HCT116 (cell line): ENCODE results near the gene GRIPAP1. TPM values are rescaled to one million over a fixed set of nuclear protein-coding genes. Genes with fewer than 3 reads are reported as not detected.

Source experiments
- ATAC-seq: fragments of 200-7000 bp; cut with Tn5 transposase; 2 replicates; pipeline ENCODE4 v1.9.1; 2020; ENCODE audit warnings: mild to moderate bottlenecking, moderate library complexity
- BruUV-seq: library from RNA; stranded (reverse); fragments of 400-500 nt; replicated peaks from 2 replicates; lab custom pipeline; 2021; lab: Mats Ljungman, UMichigan
- CTCF ChIA-PET: fragments of 300-600 bp; sonication (Branson Sonifier 250); formaldehyde crosslinking; loops from one replicate; lab custom pipeline; 2021; ENCODE audit warnings: antibody characterized with exemption; lab: Charles Lee
- POLR2A ChIA-PET: fragments of 300-600, 350-600 bp; sonication (Branson Sonifier 250); formaldehyde crosslinking; loops from one replicate; lab custom pipeline; 2021; ENCODE audit warnings: antibody characterized with exemption; lab: Charles Lee
- RAD21 ChIA-PET, 2 experiments: fragments of 300-600 bp; sonication (Branson Sonifier 250); formaldehyde crosslinking; loops; one replicate each; lab custom pipeline; 2023; ENCODE audit warnings: low total read pairs in 2 of 2; ENCODE audit not compliant: uncharacterized antibody in 2 of 2, unreplicated experiment in 2 of 2, low non-redundant PET in 1 of 2; lab: Charles Lee
- DNase-seq: peaks from one replicate; pipeline ENCODE4 v3.0.0-alpha.2; 2010; ENCODE audit warnings: low read depth, low spot score
- H2AFZ ChIP-seq: fragments of 200-600 bp; shearing (Covaris generic), sonication (generic); 2 replicates; pipeline ENCODE4 v1.6.1; 2017; ENCODE audit warnings: low read depth, mixed run types, mixed read lengths, antibody characterized with exemption, low read length; ENCODE audit not compliant: poor library complexity, severe bottlenecking
- H3K27ac ChIP-seq: 2 replicates; pipeline ENCODE4 v1.5.1; 2012; ENCODE audit warnings: low read depth, low read length
- H3K27me3 ChIP-seq: fragments of 200-600 bp; sonication (generic); 2 replicates; pipeline ENCODE4 v1.6.1; 2016; ENCODE audit warnings: mixed run types, low read length, mixed read lengths; ENCODE audit not compliant: insufficient read depth
- H3K36me3 ChIP-seq, 2 experiments: fragments of 200-500 bp in 1 of 2; fragments of 200-600 bp in 1 of 2; sonication (Bioruptor generic) in 1 of 2; sonication (generic) in 1 of 2; 2 replicates each; pipeline versions ENCODE4 v1.5.1 to v1.6.1; 2014 to 2016; ENCODE audit warnings: low read length in 2 of 2, inconsistent platforms in 1 of 2, mixed read lengths in 1 of 2, mixed run types in 1 of 2; ENCODE audit not compliant: insufficient read depth in 2 of 2, control insufficient read depth in 1 of 2
- H3K4me1 ChIP-seq, 2 experiments: fragments of 200-600 bp in 1 of 2; sonication (generic) in 1 of 2; 2 replicates each; pipeline versions ENCODE4 v1.5.1 to v1.6.1; 2012 to 2017; ENCODE audit warnings: low read length in 2 of 2, inconsistent platforms in 1 of 2, mild to moderate bottlenecking in 1 of 2, mixed read lengths in 1 of 2, mixed run types in 1 of 2, moderate library complexity in 1 of 2; ENCODE audit not compliant: insufficient read depth in 2 of 2, control insufficient read depth in 1 of 2
- H3K4me2 ChIP-seq: fragments of 200-600 bp; sonication (generic); 2 replicates; pipeline ENCODE4 v1.6.1; 2017; ENCODE audit warnings: mixed run types, low read length, mixed read lengths
- H3K4me3 ChIP-seq, 2 experiments: fragments of 200-600 bp in 1 of 2; sonication (generic) in 1 of 2; replicated peaks in 1 of 2; 2 replicates each; pipeline ENCODE4 v1.5.1; 2011 to 2016; ENCODE audit warnings: low read length in 2 of 2, control low read depth in 1 of 2, low read depth in 1 of 2, mild to moderate bottlenecking in 1 of 2, mixed read lengths in 1 of 2, mixed run types in 1 of 2
- H3K79me2 ChIP-seq: fragments of 200-600 bp; sonication (generic); 2 replicates; pipeline ENCODE4 v1.6.1; 2017; ENCODE audit warnings: mild to moderate bottlenecking, mixed run types, low read length, moderate library complexity, mixed read lengths; ENCODE audit not compliant: insufficient read depth
- H3K9ac ChIP-seq: fragments of 200-600 bp; sonication (generic); 2 replicates; pipeline ENCODE4 v1.6.1; 2016; ENCODE audit warnings: low read length, mixed read lengths
- H3K9me2 ChIP-seq: fragments of 200-600 bp; sonication (generic), shearing (Covaris generic); 2 replicates; pipeline ENCODE4 v1.6.1; 2017; ENCODE audit warnings: mixed run types, mild to moderate bottlenecking, moderate library complexity; ENCODE audit not compliant: insufficient read depth
- H3K9me3 ChIP-seq, 2 experiments: fragments of 200-500 bp in 1 of 2; fragments of 200-600 bp in 1 of 2; sonication (Bioruptor generic) in 1 of 2; sonication (generic) in 1 of 2; 2 replicates each; pipeline ENCODE4 v1.6.1; 2014 to 2017; ENCODE audit warnings: low read length in 2 of 2, mixed read lengths in 2 of 2, inconsistent platforms in 1 of 2, low read depth in 1 of 2, mild to moderate bottlenecking in 1 of 2, mixed run types in 1 of 2, moderate library complexity in 1 of 2; ENCODE audit not compliant: control insufficient read depth in 1 of 2, insufficient read depth in 1 of 2
- H4K20me1 ChIP-seq: fragments of 200-600 bp; sonication (generic), shearing (Covaris generic); 2 replicates; pipeline ENCODE4 v1.6.1; 2017; ENCODE audit warnings: mixed run types, mild to moderate bottlenecking, moderate library complexity; ENCODE audit not compliant: insufficient read depth
- CBX3 ChIP-seq: IDR thresholded peaks from 2 replicates; pipeline ENCODE4 v1.6.1; 2012; ENCODE audit warnings: low read depth
- FOSL1 ChIP-seq: IDR thresholded peaks from 2 replicates; pipeline ENCODE4 v1.6.1; 2012; ENCODE audit warnings: low read depth
- JUND ChIP-seq: IDR thresholded peaks from 2 replicates; pipeline ENCODE4 v1.6.1; 2012
- POLR2A ChIP-seq: IDR thresholded peaks from 2 replicates; pipeline ENCODE4 v1.7.0; 2011; ENCODE audit warnings: borderline replicate concordance; ENCODE audit not compliant: insufficient read depth, insufficient read length; ENCODE audit errors: extremely low read depth
- POLR2AphosphoS5 ChIP-seq: IDR thresholded peaks from 2 replicates; pipeline ENCODE4 v1.6.1; 2011; ENCODE audit warnings: mild to moderate bottlenecking, low read depth, low read length, moderate library complexity
- SIN3A ChIP-seq: IDR thresholded peaks from 2 replicates; pipeline ENCODE4 v1.6.1; 2012; ENCODE audit warnings: low read depth
- SP1 ChIP-seq: IDR thresholded peaks from 2 replicates; pipeline ENCODE4 v1.6.1; 2012; ENCODE audit warnings: low read depth
- YY1 ChIP-seq: IDR thresholded peaks from 2 replicates; pipeline ENCODE4 v1.6.1; 2011; ENCODE audit warnings: low read length, low read depth, moderate library complexity, mild to moderate bottlenecking; ENCODE audit not compliant: insufficient replicate concordance; ENCODE audit errors: extremely low read depth
- ZFX ChIP-seq: fragments of 450-650 bp; IDR thresholded peaks from 2 replicates; pipeline ENCODE4 v1.6.1; 2017
- intact Hi-C: fragments of 100-400 bp; cut with micrococcal nuclease; formaldehyde crosslinking; loops from 2 replicates; pipeline ENCODE4 v1.10.0; 2022
- total RNA-seq: library from RNA; stranded (reverse); gene quantifications from one replicate; pipeline ENCODE4 v1.2.1, GENCODE V29; 2021; ENCODE audit not compliant: unreplicated experiment
- TF ChIP-seq, protein P1 (sequence below): IDR thresholded peaks from 2 replicates; pipeline ENCODE4 v1.6.1; 2012
- TF ChIP-seq, protein P2 (sequence below), 3 experiments: fragments of 200-600 bp in 1 of 3; sonication (generic) in 1 of 3; IDR thresholded peaks in 2 of 3; conservative IDR thresholded peaks in 1 of 3; 2 replicates each; pipeline ENCODE4 v1.5.1; 2012 to 2017; ENCODE audit warnings: low read depth in 2 of 3, low read length in 2 of 3, antibody characterized with exemption in 1 of 3, borderline replicate concordance in 1 of 3, control low read depth in 1 of 3, mild to moderate bottlenecking in 1 of 3, mixed read lengths in 1 of 3, mixed run types in 1 of 3, moderate library complexity in 1 of 3; ENCODE audit not compliant: insufficient read depth in 1 of 3

The GRIPAP1 gene
- total RNA-seq, 1 experiment from 2014 or later = 39.4 TPM

DNA sequence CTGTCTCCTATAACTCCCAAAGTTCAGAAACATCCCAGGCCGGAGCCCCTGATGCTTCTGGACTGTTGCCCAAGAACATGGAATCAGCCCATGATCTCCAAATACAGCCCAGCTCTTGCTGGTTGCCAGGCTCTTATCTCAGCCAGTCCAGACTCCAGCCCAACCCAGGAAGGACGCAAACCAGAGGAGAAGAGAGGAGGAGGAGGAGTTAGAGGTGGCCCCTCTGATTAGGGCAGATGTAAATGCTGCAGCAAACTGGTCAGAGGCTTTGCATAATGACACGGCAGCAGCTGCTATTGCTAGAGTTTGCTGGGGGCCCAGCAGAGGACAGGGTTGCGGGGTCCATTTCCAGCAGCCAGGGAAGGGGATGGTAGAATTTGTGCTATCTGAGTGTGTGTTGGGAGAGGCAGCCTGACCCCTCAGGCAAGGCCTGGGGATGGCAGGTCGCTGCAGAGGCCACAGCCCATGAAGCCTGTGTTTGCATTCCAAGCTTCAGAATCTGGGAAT lies 40.4 kb downstream of the GRIPAP1 start:
- no peak overlapping the region for H3K9ac ChIP-seq
- BruUV-seq = no TSS peak
- H3K36me3 ChIP-seq = no peaks in the 10 kb centered on the region
- peaks cover 6 to 9% of the 10 kb centered on the region in 2 experiments for H3K4me1 ChIP-seq
- intact Hi-C loops = no loop called here
- ChIA-PET CTCF (no interaction called here), RAD21 (no interaction called here), POLR2A (no interaction called here)
- no peak overlapping the region for H3K4me2 ChIP-seq
- H3K9me2 ChIP-seq = no peaks in the 10 kb centered on the region
- H3K79me2 ChIP-seq = peaks cover 5% of the 10 kb centered on the region
- TF ChIP-seq POLR2A (no peak), JUND (no peak), ZFX (no peak), SIN3A (no peak), CBX3 (no peak), FOSL1 (no peak), POLR2AphosphoS5 (no peak), YY1 (no peak), SP1 (no peak)
- TF ChIP-seq, protein P1, sequence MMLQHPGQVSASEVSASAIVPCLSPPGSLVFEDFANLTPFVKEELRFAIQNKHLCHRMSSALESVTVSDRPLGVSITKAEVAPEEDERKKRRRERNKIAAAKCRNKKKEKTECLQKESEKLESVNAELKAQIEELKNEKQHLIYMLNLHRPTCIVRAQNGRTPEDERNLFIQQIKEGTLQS = no peak
- TF ChIP-seq, protein P2, sequence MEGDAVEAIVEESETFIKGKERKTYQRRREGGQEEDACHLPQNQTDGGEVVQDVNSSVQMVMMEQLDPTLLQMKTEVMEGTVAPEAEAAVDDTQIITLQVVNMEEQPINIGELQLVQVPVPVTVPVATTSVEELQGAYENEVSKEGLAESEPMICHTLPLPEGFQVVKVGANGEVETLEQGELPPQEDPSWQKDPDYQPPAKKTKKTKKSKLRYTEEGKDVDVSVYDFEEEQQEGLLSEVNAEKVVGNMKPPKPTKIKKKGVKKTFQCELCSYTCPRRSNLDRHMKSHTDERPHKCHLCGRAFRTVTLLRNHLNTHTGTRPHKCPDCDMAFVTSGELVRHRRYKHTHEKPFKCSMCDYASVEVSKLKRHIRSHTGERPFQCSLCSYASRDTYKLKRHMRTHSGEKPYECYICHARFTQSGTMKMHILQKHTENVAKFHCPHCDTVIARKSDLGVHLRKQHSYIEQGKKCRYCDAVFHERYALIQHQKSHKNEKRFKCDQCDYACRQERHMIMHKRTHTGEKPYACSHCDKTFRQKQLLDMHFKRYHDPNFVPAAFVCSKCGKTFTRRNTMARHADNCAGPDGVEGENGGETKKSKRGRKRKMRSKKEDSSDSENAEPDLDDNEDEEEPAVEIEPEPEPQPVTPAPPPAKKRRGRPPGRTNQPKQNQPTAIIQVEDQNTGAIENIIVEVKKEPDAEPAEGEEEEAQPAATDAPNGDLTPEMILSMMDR (IDR thresholded peaks at IDR 0.05 in 2 of 3, conservative IDR thresholded peaks at IDR 0.05 in 1 of 3; ENCODE audit: borderline replicate concordance in 1 of 3, insufficient read depth in 1 of 3, low read depth in 2 of 3, low read length in 2 of 3) = no peak
- H3K4me3 ChIP-seq = no peak overlapping the region
- no peak overlapping the region for H3K27ac ChIP-seq
- ATAC-seq (no peak), DNase-seq (no peak)
- H4K20me1 ChIP-seq = no peaks in the 10 kb centered on the region
- H3K9me3 ChIP-seq = no peaks in the 10 kb centered on the region
- no peak overlapping the region for H2AFZ ChIP-seq
- H3K27me3 ChIP-seq = no peaks in the 10 kb centered on the region
